ENCODE results near the gene ADD3. TPM values are rescaled to one million over a fixed set of nuclear protein-coding genes. Genes with fewer than 3 reads are reported as not detected.

ADD3 gene
- total and polyA plus RNA-seq, 4 donors = 15.4 to 55.9 (median 22.8) TPM

GRCh38 chr10:109997233-109997632 lies 10.6 kb upstream of the ADD3 start:
- Histone ChIP-seq H3K27me3 (ENCODE audit: control insufficient read depth in 4 of 4, insufficient read depth in 4 of 4, low read length in 3 of 4) (no peaks in the 10 kb centered on the region), H3K4me3 (ENCODE audit: low read depth in 1 of 3, low read length in 3 of 3) (no peak overlapping the region), H3K9me3 (ENCODE audit: control insufficient read depth in 4 of 4, low read length in 3 of 4) (no peaks in the 10 kb centered on the region), H3K4me1 (ENCODE audit: control insufficient read depth in 4 of 4, insufficient read depth in 4 of 4, low read length in 3 of 4) (no peaks in the 10 kb centered on the region), H3K27ac (ENCODE audit: low read depth in 1 of 2, low read length in 2 of 2) (no peak overlapping the region), H3K36me3 (ENCODE audit: control insufficient read depth in 4 of 4, insufficient read depth in 3 of 4, low read depth in 1 of 4, low read length in 3 of 4) (no peaks in the 10 kb centered on the region), H3K9ac (ENCODE audit: low read depth in 1 of 2, low read length in 2 of 2) (no peak overlapping the region)
- no peak for DNase-seq (ENCODE audit: low spot score)
- WGBS = 88% methylated on average over 2 of the region's 2 CpGs
- TF ChIP-seq TAF1 (conservative IDR thresholded peaks at IDR 0.05) (no peak), SP1 (IDR thresholded peaks at IDR 0.05) (no peak), ATF3 (IDR thresholded peaks at IDR 0.05) (no peak), EGR1 (IDR thresholded peaks at IDR 0.05; ENCODE audit: low read depth in 2 of 2) (no peak), CTCF (IDR thresholded peaks at IDR 0.05; ENCODE audit: low read depth, low read length, missing input control) (no peak), FOXA1 (IDR thresholded peaks at IDR 0.05) (no peak), ZBTB33 (IDR thresholded peaks at IDR 0.05) (no peak), REST (IDR thresholded peaks at IDR 0.05) (no peak)

GRCh38 chr10:109998513-109998912 lies 9.3 kb upstream of the ADD3 start:
- WGBS = 29% methylated on average over 1 of the region's 1 CpG
- H3K9ac ChIP-seq (ENCODE audit: low read depth in 1 of 2, low read length in 2 of 2) = no peak overlapping the region
- DNase-seq (ENCODE audit: low spot score) = no peak
- H3K27me3 ChIP-seq (ENCODE audit: control insufficient read depth in 4 of 4, insufficient read depth in 4 of 4, low read length in 3 of 4) = no peaks in the 10 kb centered on the region
- no peaks in the 10 kb centered on the region for H3K9me3 ChIP-seq (ENCODE audit: control insufficient read depth in 4 of 4, low read length in 3 of 4)
- no peak overlapping the region for H3K4me3 ChIP-seq (ENCODE audit: low read depth in 1 of 3, low read length in 3 of 3)
- no peak for TF ChIP-seq RXRA (IDR thresholded peaks at IDR 0.05)
- no peak overlapping the region for H3K27ac ChIP-seq (ENCODE audit: low read depth in 1 of 2, low read length in 2 of 2)
- no peaks in the 10 kb centered on the region for H3K4me1 ChIP-seq (ENCODE audit: control insufficient read depth in 4 of 4, insufficient read depth in 4 of 4, low read length in 3 of 4)
- no peaks in the 10 kb centered on the region for H3K36me3 ChIP-seq (ENCODE audit: control insufficient read depth in 4 of 4, insufficient read depth in 3 of 4, low read depth in 1 of 4, low read length in 3 of 4)
